NB4 (cell line): ENCODE measurements around the gene SLC26A6.

Experiments
- POLR2A ChIP-seq: IDR thresholded peaks from 2 replicates; pipeline ENCODE4 v1.6.1; 2011; ENCODE audit warnings: mild to moderate bottlenecking; ENCODE audit not compliant: insufficient read length; ENCODE audit errors: extremely low read depth
- TF ChIP-seq, protein P1 (sequence below): IDR thresholded peaks from one replicate; pipeline ENCODE4 v1.5.1; 2012; ENCODE audit warnings: low read depth, low read length

DNA sequence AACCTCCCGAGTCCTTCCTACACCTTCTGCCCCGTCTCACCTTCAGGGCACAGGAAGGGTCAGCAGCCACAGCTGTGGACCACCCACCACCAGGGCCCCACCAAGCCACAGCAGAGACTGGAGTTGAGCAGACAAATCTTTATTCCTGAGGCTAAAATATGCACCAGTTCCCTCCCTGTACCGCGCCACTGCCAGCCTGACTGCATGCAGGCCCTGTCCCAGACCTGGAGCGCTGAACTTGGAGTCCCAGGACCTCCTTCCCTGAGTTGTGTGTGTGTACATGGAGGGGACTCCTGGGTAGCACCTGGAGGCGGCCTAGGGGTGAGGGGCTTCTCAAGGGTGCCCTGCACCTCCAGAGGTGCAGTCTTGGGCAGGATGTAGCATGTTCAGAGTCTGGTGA is 9.7 kb downstream of the SLC26A6 start:
- TF ChIP-seq, protein P1, sequence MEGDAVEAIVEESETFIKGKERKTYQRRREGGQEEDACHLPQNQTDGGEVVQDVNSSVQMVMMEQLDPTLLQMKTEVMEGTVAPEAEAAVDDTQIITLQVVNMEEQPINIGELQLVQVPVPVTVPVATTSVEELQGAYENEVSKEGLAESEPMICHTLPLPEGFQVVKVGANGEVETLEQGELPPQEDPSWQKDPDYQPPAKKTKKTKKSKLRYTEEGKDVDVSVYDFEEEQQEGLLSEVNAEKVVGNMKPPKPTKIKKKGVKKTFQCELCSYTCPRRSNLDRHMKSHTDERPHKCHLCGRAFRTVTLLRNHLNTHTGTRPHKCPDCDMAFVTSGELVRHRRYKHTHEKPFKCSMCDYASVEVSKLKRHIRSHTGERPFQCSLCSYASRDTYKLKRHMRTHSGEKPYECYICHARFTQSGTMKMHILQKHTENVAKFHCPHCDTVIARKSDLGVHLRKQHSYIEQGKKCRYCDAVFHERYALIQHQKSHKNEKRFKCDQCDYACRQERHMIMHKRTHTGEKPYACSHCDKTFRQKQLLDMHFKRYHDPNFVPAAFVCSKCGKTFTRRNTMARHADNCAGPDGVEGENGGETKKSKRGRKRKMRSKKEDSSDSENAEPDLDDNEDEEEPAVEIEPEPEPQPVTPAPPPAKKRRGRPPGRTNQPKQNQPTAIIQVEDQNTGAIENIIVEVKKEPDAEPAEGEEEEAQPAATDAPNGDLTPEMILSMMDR: no peak
- no peak for TF ChIP-seq POLR2A
